H9 (cell line): ENCODE data around the gene KCNG3. TPM values are rescaled to one million over a fixed set of nuclear protein-coding genes. Genes with fewer than 3 reads are reported as not detected.

ENCODE experiments used
- DNase-seq: peaks from one replicate; pipeline ENCODE4 v3.0.0-alpha.2; 2017
- H2AFZ ChIP-seq: one replicate; pipeline ENCODE4 v1.6.1; 2013; ENCODE audit warnings: mild to moderate bottlenecking, low read length, control low read depth, moderate library complexity
- H2AK5ac ChIP-seq: 2 replicates; pipeline ENCODE4 v1.6.1; 2013; ENCODE audit warnings: low read length, control low read depth, mixed read lengths; ENCODE audit not compliant: insufficient read length
- H2BK120ac ChIP-seq: one replicate; pipeline ENCODE4 v1.6.1; 2013; ENCODE audit warnings: low read depth, mild to moderate bottlenecking, low read length, control low read depth, inconsistent platforms; ENCODE audit not compliant: poor library complexity, severe bottlenecking
- H2BK12ac ChIP-seq: 2 replicates; pipeline ENCODE4 v1.6.1; 2013; ENCODE audit warnings: low read length, control low read depth, mixed read lengths, low read depth; ENCODE audit not compliant: insufficient read length
- H2BK15ac ChIP-seq: 2 replicates; pipeline ENCODE4 v1.6.1; 2013; ENCODE audit warnings: low read depth, low read length, control low read depth
- H2BK20ac ChIP-seq: one replicate; pipeline ENCODE4 v1.6.1; 2013; ENCODE audit warnings: low read depth, mild to moderate bottlenecking, low read length, control low read depth, inconsistent platforms; ENCODE audit not compliant: poor library complexity, severe bottlenecking
- H2BK5ac ChIP-seq: 2 replicates; pipeline ENCODE4 v1.6.1; 2013; ENCODE audit warnings: low read length, control low read depth, mixed read lengths; ENCODE audit not compliant: insufficient read length
- H3K14ac ChIP-seq: 2 replicates; pipeline ENCODE4 v1.6.1; 2013; ENCODE audit warnings: low read length, control low read depth; ENCODE audit not compliant: insufficient read depth
- H3K18ac ChIP-seq: 2 replicates; pipeline ENCODE4 v1.6.1; 2013; ENCODE audit warnings: low read depth, mild to moderate bottlenecking, mixed read lengths, low read length, control low read depth; ENCODE audit not compliant: insufficient read length
- H3K23ac ChIP-seq: 2 replicates; pipeline ENCODE4 v1.6.1; 2013; ENCODE audit warnings: low read length, control low read depth, mixed read lengths, low read depth; ENCODE audit not compliant: insufficient read length
- H3K23me2 ChIP-seq: 2 replicates; pipeline ENCODE4 v1.6.1; 2013; ENCODE audit warnings: low read depth, mild to moderate bottlenecking, mixed read lengths, low read length, control low read depth; ENCODE audit not compliant: insufficient read length, poor library complexity, severe bottlenecking
- H3K27ac ChIP-seq: 2 replicates; pipeline ENCODE4 v1.5.1; 2013; ENCODE audit warnings: low read length, control low read depth, mixed read lengths, low read depth; ENCODE audit not compliant: insufficient read length
- H3K27me3 ChIP-seq: 2 replicates; pipeline ENCODE4 v1.6.1; 2013; ENCODE audit warnings: low read length, control low read depth, inconsistent platforms; ENCODE audit not compliant: insufficient read depth
- H3K4ac ChIP-seq: 2 replicates; pipeline ENCODE4 v1.6.1; 2013; ENCODE audit warnings: low read depth, mild to moderate bottlenecking, control low read depth, inconsistent platforms, low read length, moderate library complexity
- H3K4me1 ChIP-seq: 2 replicates; pipeline ENCODE4 v1.6.1; 2013; ENCODE audit warnings: low read length, control low read depth, inconsistent platforms; ENCODE audit not compliant: insufficient read depth
- H3K4me2 ChIP-seq: 2 replicates; pipeline ENCODE4 v1.6.1; 2013; ENCODE audit warnings: low read length, control low read depth, mixed read lengths; ENCODE audit not compliant: insufficient read length, insufficient read depth
- H3K56ac ChIP-seq: 2 replicates; pipeline ENCODE4 v1.6.1; 2013; ENCODE audit warnings: low read depth, mild to moderate bottlenecking, mixed read lengths, low read length, control low read depth; ENCODE audit not compliant: insufficient read length
- H3K79me1 ChIP-seq: 2 replicates; pipeline ENCODE4 v1.6.1; 2013; ENCODE audit warnings: low read depth, mild to moderate bottlenecking, moderate library complexity, low read length, control low read depth, inconsistent platforms; ENCODE audit not compliant: insufficient read depth, poor library complexity, severe bottlenecking
- H3K79me2 ChIP-seq: 2 replicates; pipeline ENCODE4 v1.6.1; 2013; ENCODE audit warnings: low read length, control low read depth, inconsistent platforms; ENCODE audit not compliant: insufficient read depth
- H3K9ac ChIP-seq: 2 replicates; pipeline ENCODE4 v1.6.1; 2013; ENCODE audit warnings: low read length, control low read depth, mixed read lengths; ENCODE audit not compliant: insufficient read length; ENCODE audit errors: extremely low read depth
- H3K9me3 ChIP-seq: one replicate; pipeline ENCODE4 v1.6.1; 2013; ENCODE audit warnings: low read depth, low read length, inconsistent platforms; ENCODE audit not compliant: control insufficient read depth
- H3T11ph ChIP-seq: one replicate; pipeline ENCODE4 v1.6.1; 2013; ENCODE audit warnings: mild to moderate bottlenecking, low read length, control low read depth, inconsistent platforms
- H4K20me1 ChIP-seq: one replicate; pipeline ENCODE4 v1.6.1; 2013; ENCODE audit not compliant: control insufficient read depth, insufficient read length, insufficient read depth
- H4K5ac ChIP-seq: 2 replicates; pipeline ENCODE4 v1.6.1; 2013; ENCODE audit warnings: low read depth, mild to moderate bottlenecking, mixed read lengths, low read length, control low read depth; ENCODE audit not compliant: insufficient read length
- H4K8ac ChIP-seq: replicated peaks from 2 replicates; pipeline ENCODE4 v1.6.1; 2013; ENCODE audit warnings: low read length, control low read depth, mixed read lengths, low read depth; ENCODE audit not compliant: insufficient read length
- H4K91ac ChIP-seq: 2 replicates; pipeline ENCODE4 v1.6.1; 2013; ENCODE audit warnings: low read depth, mild to moderate bottlenecking, moderate library complexity, mixed read lengths, low read length, control low read depth; ENCODE audit not compliant: insufficient read length
- H3K27ac Mint-ChIP-seq, 3 experiments: 2 replicates in 2 of 3; 3 replicates in 1 of 3; pipeline ENCODE4 v1.8.0; 2020 to 2021; ENCODE audit warnings: mixed read lengths in 3 of 3, mild to moderate bottlenecking in 1 of 3, moderate library complexity in 1 of 3
- H3K27me3 Mint-ChIP-seq: 2 replicates; pipeline ENCODE4 v1.8.0; 2021; ENCODE audit warnings: low read depth, mild to moderate bottlenecking, moderate library complexity, mixed read lengths
- H3K36me3 Mint-ChIP-seq, 3 experiments: 2 replicates in 2 of 3; 3 replicates in 1 of 3; pipeline ENCODE4 v1.8.0; 2020 to 2021; ENCODE audit warnings: low read depth in 3 of 3, mixed read lengths in 3 of 3; ENCODE audit not compliant: insufficient read depth in 1 of 3
- H3K4me1 Mint-ChIP-seq, 2 experiments: 2 replicates each; pipeline ENCODE4 v1.8.0; 2020; ENCODE audit warnings: mixed read lengths in 2 of 2
- H3K4me3 Mint-ChIP-seq, 2 experiments: 2 replicates in 1 of 2; 3 replicates in 1 of 2; pipeline ENCODE4 v1.8.0; 2020 to 2021; ENCODE audit warnings: mild to moderate bottlenecking in 2 of 2, mixed read lengths in 2 of 2, moderate library complexity in 1 of 2
- H3K9me3 Mint-ChIP-seq, 2 experiments: 2 replicates in 1 of 2; 3 replicates in 1 of 2; pipeline ENCODE4 v1.8.0; 2020; ENCODE audit warnings: mild to moderate bottlenecking in 2 of 2, mixed read lengths in 2 of 2, moderate library complexity in 1 of 2
- CTCF ChIP-seq: fragments of 200-600 bp; sonication (generic); conservative IDR thresholded peaks from 3 replicates; pipeline ENCODE4 v1.8.0; 2021; ENCODE audit warnings: antibody characterized with exemption, mild to moderate bottlenecking
- WGBS: extraction: QIAGEN DNeasy Blood & Tissue Kit; methylation state at CpG from one replicate; pipeline ENCODE4 v1.1.7; 2013; ENCODE audit warnings: missing lambda C conversion rate, low lambda C conversion rate, mixed read lengths; ENCODE audit not compliant: insufficient read length; ENCODE audit errors: extremely low coverage; 5-methylcytosine and 5-hydroxymethylcytosine counted together
- long read RNA-seq: library from polyadenylated mRNA; unstranded; transcript quantifications from one replicate; pipeline ENCODE4 v2.0.0, GENCODE V29; 2020
- total RNA-seq: library from RNA; stranded (reverse); gene quantifications from 2 replicates; pipeline ENCODE4 v1.2.1, GENCODE V29; 2021

Gene KCNG3
- total RNA-seq = 16.5 and 17.0 TPM in 2 replicates
- long read RNA-seq, partial matches to known transcripts = 0 of 6 reads
- long read RNA-seq, other reads (novel, unspliced or antisense) = 3 of 6 reads

- H4K5ac ChIP-seq = no peak within 1 kb of the TSS
- H2AFZ ChIP-seq = no peak within 1 kb of the TSS
- no peaks in the 10 kb centered on the region for H4K20me1 ChIP-seq
- H2BK12ac ChIP-seq = no peak within 1 kb of the TSS
- no peak within 1 kb of the TSS for H2BK120ac ChIP-seq
- H3K23me2 ChIP-seq = peaks cover 23% of the 10 kb centered on the region
- no peaks in the 10 kb centered on the region for H3K9me3 ChIP-seq
- peak within 1 kb of the TSS; percentile 83 to 96 for H3K4me3 Mint-ChIP-seq
- peak within 1 kb of the TSS; percentile 90 to 99 (median 98) for H3K27ac Mint-ChIP-seq
- H3K27me3 Mint-ChIP-seq = peaks cover 16% of the 10 kb centered on the region
- no peak within 1 kb of the TSS for H3K56ac ChIP-seq
- H2BK5ac ChIP-seq = no peak within 1 kb of the TSS
- no peak within 1 kb of the TSS for H3T11ph ChIP-seq
- H4K8ac ChIP-seq = no peak within 1 kb of the TSS
- no peaks in the 10 kb centered on the region; a peak in 1 of 5 replicates for H3K9me3 Mint-ChIP-seq
- peak within 1 kb of the TSS; percentile 71 for H3K4me2 ChIP-seq
- peak within 1 kb of the TSS; percentile 39 for H3K9ac ChIP-seq
- peaks cover 2% of the 10 kb centered on the region; the same call in 1 of the 2 replicates for H3K79me2 ChIP-seq
- H3K27ac ChIP-seq = no peak within 1 kb of the TSS
- peaks cover 7% of the 10 kb centered on the region; the same call in 1 of the 2 replicates for H3K4me1 ChIP-seq
- no peak within 1 kb of the TSS for H3K18ac ChIP-seq
- H3K14ac ChIP-seq = peak within 1 kb of the TSS; percentile 32; the same call in 1 of the 2 replicates
- H3K23ac ChIP-seq = no peak within 1 kb of the TSS
- DNase-seq = peak; percentile 79
- no peak within 1 kb of the TSS for H2AK5ac ChIP-seq
- H2BK15ac ChIP-seq = no peak within 1 kb of the TSS
- no peaks in the 10 kb centered on the region for H3K79me1 ChIP-seq
- peaks cover 6 to 34% (median 13%) of the 10 kb centered on the region in 3 experiments; a peak in 5 of 7 replicates for H3K36me3 Mint-ChIP-seq
- peaks cover 46 to 53% of the 10 kb centered on the region in 2 experiments for H3K4me1 Mint-ChIP-seq
- H2BK20ac ChIP-seq = no peak within 1 kb of the TSS
- no peak within 1 kb of the TSS for H4K91ac ChIP-seq
- no peak within 1 kb of the TSS for H3K4ac ChIP-seq
- TF ChIP-seq CTCF = no peak
- H3K27me3 ChIP-seq = peaks cover 2% of the 10 kb centered on the region; the same call in 1 of the 2 replicates
- WGBS = no CpG with 5 or more reads among the region's 123 CpGs
Observed at GRCh38 chr2:42493468-42494354, at the start of gene KCNG3. Gene KCNG3, minus strand, starts transcription at chr2:42493982. Its CDS starts 481 bp downstream, at chr2:42493501.
